ENCODE results near the gene ADM2. TPM values are rescaled to one million over a fixed set of nuclear protein-coding genes. Genes with fewer than 3 reads are reported as not detected.

ADM2 gene
- total RNA-seq, 6 donors from 2014 or later: 0.30 to 3.1 (median 1.6) TPM

GRCh38 chr22:50441428-50441993 is 39.8 kb upstream of the ADM2 start:
- no peak overlapping the region for H3K4me3 ChIP-seq
- no peak for TF ChIP-seq EP300 (IDR thresholded peaks at IDR 0.05)
- no peak for TF ChIP-seq POLR2AphosphoS5 (IDR thresholded peaks at IDR 0.05)
- no peak for TF ChIP-seq POLR2A (IDR thresholded peaks at IDR 0.05)
- TF ChIP-seq CTCF (IDR thresholded peaks at IDR 0.05): no peak
- H3K27ac ChIP-seq: no peak overlapping the region
- WGBS, 2 donors: 88 to 93% methylated on average over 17 of the region's 17 CpGs
- ATAC-seq (ENCODE audit: low FRiP score in 2 of 2) (no peak), DNase-seq (peak; percentile 14 to 58)
- no peaks in the 10 kb centered on the region for H3K9me3 ChIP-seq
- H3K36me3 ChIP-seq: peaks cover 24 to 91% (median 76%) of the 10 kb centered on the region in 4 donors
- peaks cover 12 to 29% (median 26%) of the 10 kb centered on the region in 4 donors for H3K4me1 ChIP-seq
- H3K27me3 ChIP-seq: no peaks in the 10 kb centered on the region

- 76 to 85% methylated on average over 11 to 15 of the region's 15 CpGs for WGBS, 2 donors
- Histone ChIP-seq H3K9me3 (no peaks in the 10 kb centered on the region), H3K4me1 (peaks cover 12 to 32% (median 26%) of the 10 kb centered on the region in 4 donors), H3K27ac (peak overlapping the region in 3 of 4 donors; percentile 79 to 86 (median 79)), H3K27me3 (no peaks in the 10 kb centered on the region), H3K4me3 (no peak overlapping the region), H3K36me3 (peaks cover 25 to 91% (median 76%) of the 10 kb centered on the region in 4 donors)
- ATAC-seq (ENCODE audit: low FRiP score in 2 of 2) (no peak), DNase-seq (peak in 1 of 2 donors; percentile 74)
- TF ChIP-seq POLR2A (IDR thresholded peaks at IDR 0.05) (no peak), EP300 (IDR thresholded peaks at IDR 0.05) (no peak), POLR2AphosphoS5 (IDR thresholded peaks at IDR 0.05) (no peak), CTCF (IDR thresholded peaks at IDR 0.05) (no peak)
Measured at GRCh38 chr22:50443197-50443596, 38.1 kb upstream of the ADM2 start.

GRCh38 chr22:50443801-50444625 is 37.3 kb upstream of the ADM2 start:
- Histone ChIP-seq H3K36me3 (peaks cover 24 to 91% (median 74%) of the 10 kb centered on the region in 4 donors), H3K27ac (peak overlapping the region; percentile 57 to 86 (median 79)), H3K4me1 (peaks cover 12 to 32% (median 26%) of the 10 kb centered on the region in 4 donors), H3K27me3 (no peaks in the 10 kb centered on the region), H3K4me3 (no peak overlapping the region), H3K9me3 (no peaks in the 10 kb centered on the region)
- TF ChIP-seq CTCF (IDR thresholded peaks at IDR 0.05) (no peak), POLR2AphosphoS5 (IDR thresholded peaks at IDR 0.05) (no peak), EP300 (IDR thresholded peaks at IDR 0.05) (no peak), POLR2A (IDR thresholded peaks at IDR 0.05) (no peak)
- DNase-seq: peak in 1 of 2 donors; percentile 82
- WGBS, 2 donors: 66 to 67% methylated on average over 15 to 28 of the region's 28 CpGs
- ATAC-seq (ENCODE audit: low FRiP score in 2 of 2): no peak

- Histone ChIP-seq H3K9me3 (no peaks in the 10 kb centered on the region), H3K4me3 (no peak overlapping the region), H3K4me1 (peaks cover 12 to 32% (median 26%) of the 10 kb centered on the region in 4 donors), H3K27ac (peak overlapping the region; percentile 57 to 86 (median 79)), H3K27me3 (no peaks in the 10 kb centered on the region), H3K36me3 (peaks cover 19 to 90% (median 72%) of the 10 kb centered on the region in 4 donors)
- 83% methylated on average over 5 of the region's 5 CpGs; no CpG with 5 or more reads in 1 of the 2 donors for WGBS, 2 donors
- ATAC-seq (ENCODE audit: low FRiP score in 2 of 2) (peak; percentile 28 to 66), DNase-seq (peak in 1 of 2 donors; percentile 85)
- TF ChIP-seq POLR2AphosphoS5 (IDR thresholded peaks at IDR 0.05) (no peak), EP300 (IDR thresholded peaks at IDR 0.05) (no peak), CTCF (IDR thresholded peaks at IDR 0.05) (no peak), POLR2A (IDR thresholded peaks at IDR 0.05) (no peak)
Measured at GRCh38 chr22:50444663-50445062, 36.7 kb upstream of the ADM2 start.

All from upper lobe of left lung (tissue), 6 donors.